Myometrial cell (primary cell): Measurements from ENCODE around the gene NPY4R2. TPM values are rescaled to one million over a fixed set of nuclear protein-coding genes. Genes with fewer than 3 reads are reported as not detected.

ENCODE experiments used
- total RNA-seq: library from RNA; depleted of rRNA; stranded (reverse); fragments of >200 nt; gene quantifications from 2 replicates; pipeline ENCODE4 v1.2.3, GENCODE V29; 2015

Gene NPY4R2, protein sequence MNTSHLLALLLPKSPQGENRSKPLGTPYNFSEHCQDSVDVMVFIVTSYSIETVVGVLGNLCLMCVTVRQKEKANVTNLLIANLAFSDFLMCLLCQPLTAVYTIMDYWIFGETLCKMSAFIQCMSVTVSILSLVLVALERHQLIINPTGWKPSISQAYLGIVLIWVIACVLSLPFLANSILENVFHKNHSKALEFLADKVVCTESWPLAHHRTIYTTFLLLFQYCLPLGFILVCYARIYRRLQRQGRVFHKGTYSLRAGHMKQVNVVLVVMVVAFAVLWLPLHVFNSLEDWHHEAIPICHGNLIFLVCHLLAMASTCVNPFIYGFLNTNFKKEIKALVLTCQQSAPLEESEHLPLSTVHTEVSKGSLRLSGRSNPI
- not detected in 2 replicates for total RNA-seq

DNA sequence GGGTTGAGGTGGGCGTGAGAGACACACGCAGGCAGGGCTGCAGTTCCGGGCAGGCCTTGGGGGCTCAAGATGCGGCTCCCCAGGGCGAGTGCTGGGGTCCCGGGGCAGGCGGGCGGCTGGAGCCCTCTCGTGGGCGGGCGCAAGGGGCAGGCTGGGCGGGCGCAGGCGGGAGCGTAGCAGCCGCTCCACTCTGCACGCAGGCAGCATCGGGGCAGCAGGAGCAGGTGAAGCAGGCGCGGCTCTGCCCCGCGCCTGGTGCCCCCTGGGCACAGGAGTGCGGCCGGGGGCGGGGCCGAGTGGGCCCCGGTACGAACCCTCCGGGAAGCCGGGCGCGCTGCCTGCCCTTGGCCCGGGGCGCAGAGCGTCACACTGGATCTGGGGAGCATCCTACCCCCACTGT is at the start of gene NPY4R2:
TSS of gene NPY4R2 (plus strand) at position 188 of the 400 bp plus-strand sequence. CDS start 3,326 bp downstream, outside the sequence.

Other genes starting within 250 kb of the NPY4R2 start
- gene SYT15B, start 155.1 kb upstream of the NPY4R2 start, total RNA-seq: not detected in 2 replicates
- not detected in 2 replicates for gene FAM25C, start 81.1 kb downstream of the NPY4R2 start, total RNA-seq